Caco-2 (cell line): Measurements from ENCODE around the gene PCED1B. TPM values are rescaled to one million over a fixed set of nuclear protein-coding genes. Genes with fewer than 3 reads are reported as not detected.

ENCODE experiments used
- BruUV-seq: library from RNA; stranded (reverse); fragments of 400-500 nt; replicated peaks from 2 replicates; lab custom pipeline; 2021; lab: Mats Ljungman, UMichigan
- CTCF ChIA-PET: fragments of 300-600 bp; sonication (Branson Sonifier 250); formaldehyde crosslinking; loops from one replicate; lab custom pipeline; 2022; ENCODE audit warnings: antibody characterized with exemption; lab: Charles Lee
- POLR2A ChIA-PET: fragments of 300-600 bp; sonication (Branson Sonifier 250); formaldehyde crosslinking; loops from one replicate; lab custom pipeline; 2022; ENCODE audit warnings: antibody characterized with exemption; lab: Charles Lee
- DNase-seq, 2 experiments: peaks; one replicate each; pipeline versions ENCODE4 v3.0.0 to v3.0.0-alpha.2; 2020 to 2022
- H3K27me3 ChIP-seq: replicated peaks from 2 replicates; pipeline ENCODE4 v1.6.0; 2011; ENCODE audit warnings: low read length; ENCODE audit not compliant: control insufficient read depth, insufficient read depth
- H3K36me3 ChIP-seq: 2 replicates; pipeline ENCODE4 v1.5.1; 2011; ENCODE audit warnings: low read length; ENCODE audit not compliant: control insufficient read depth, insufficient read depth
- H3K4me1 ChIP-seq: fragments of 250-450 bp; sonication (Bioruptor Pico); 2 replicates; pipeline ENCODE4 v1.5.1; 2020; ENCODE audit warnings: mild to moderate bottlenecking
- H3K4me3 ChIP-seq: 2 replicates; pipeline ENCODE4 v1.5.1; 2011; ENCODE audit warnings: low read depth, mild to moderate bottlenecking, control low read depth, low read length
- H3K9me3 ChIP-seq: fragments of 250-450 bp; sonication (Bioruptor Pico); 2 replicates; pipeline ENCODE4 v1.5.1; 2020; ENCODE audit warnings: mild to moderate bottlenecking, moderate library complexity
- H3K27ac Mint-ChIP-seq: one replicate; pipeline ENCODE4 v1.8.0; 2022; ENCODE audit warnings: mixed read lengths; ENCODE audit not compliant: unreplicated experiment
- H3K27me3 Mint-ChIP-seq: one replicate; pipeline ENCODE4 v1.8.0; 2022; ENCODE audit warnings: mixed read lengths; ENCODE audit not compliant: insufficient read depth, unreplicated experiment
- H3K36me3 Mint-ChIP-seq: one replicate; pipeline ENCODE4 v1.8.0; 2022; ENCODE audit warnings: mild to moderate bottlenecking, mixed read lengths; ENCODE audit not compliant: insufficient read depth, unreplicated experiment
- H3K4me1 Mint-ChIP-seq: one replicate; pipeline ENCODE4 v1.8.0; 2022; ENCODE audit warnings: low read depth, mixed read lengths; ENCODE audit not compliant: unreplicated experiment
- H3K4me3 Mint-ChIP-seq: one replicate; pipeline ENCODE4 v1.8.0; 2022; ENCODE audit warnings: mild to moderate bottlenecking, moderate library complexity, mixed read lengths; ENCODE audit not compliant: unreplicated experiment
- H3K9me3 Mint-ChIP-seq: one replicate; pipeline ENCODE4 v1.8.0; 2022; ENCODE audit warnings: mixed read lengths; ENCODE audit not compliant: unreplicated experiment
- intact Hi-C: fragments of 100-400 bp; cut with micrococcal nuclease; formaldehyde crosslinking; loops from one replicate; pipeline ENCODE4 v1.10.0; 2022; ENCODE audit not compliant: unreplicated experiment
- total RNA-seq: library from RNA; stranded (reverse); gene quantifications from 2 replicates; pipeline ENCODE4 v1.2.3, GENCODE V29; 2022
- TF ChIP-seq, protein P1 (sequence below), 2 experiments: fragments of 200-600 bp in 1 of 2; IDR thresholded peaks; 1 replicate in 1 of 2; 2 replicates in 1 of 2; pipeline versions ENCODE4 v1.5.1 to v1.8.0; 2011 to 2022; ENCODE audit warnings: antibody characterized with exemption in 1 of 2, control low read depth in 1 of 2, inconsistent platforms in 1 of 2, low read depth in 1 of 2, low read length in 1 of 2, mild to moderate bottlenecking in 1 of 2, moderate library complexity in 1 of 2; ENCODE audit not compliant: insufficient read depth in 1 of 2, severe bottlenecking in 1 of 2, unreplicated experiment in 1 of 2

Gene PCED1B
- total RNA-seq, 1 experiment from 2014 or later, result 7.0 TPM

DNA sequence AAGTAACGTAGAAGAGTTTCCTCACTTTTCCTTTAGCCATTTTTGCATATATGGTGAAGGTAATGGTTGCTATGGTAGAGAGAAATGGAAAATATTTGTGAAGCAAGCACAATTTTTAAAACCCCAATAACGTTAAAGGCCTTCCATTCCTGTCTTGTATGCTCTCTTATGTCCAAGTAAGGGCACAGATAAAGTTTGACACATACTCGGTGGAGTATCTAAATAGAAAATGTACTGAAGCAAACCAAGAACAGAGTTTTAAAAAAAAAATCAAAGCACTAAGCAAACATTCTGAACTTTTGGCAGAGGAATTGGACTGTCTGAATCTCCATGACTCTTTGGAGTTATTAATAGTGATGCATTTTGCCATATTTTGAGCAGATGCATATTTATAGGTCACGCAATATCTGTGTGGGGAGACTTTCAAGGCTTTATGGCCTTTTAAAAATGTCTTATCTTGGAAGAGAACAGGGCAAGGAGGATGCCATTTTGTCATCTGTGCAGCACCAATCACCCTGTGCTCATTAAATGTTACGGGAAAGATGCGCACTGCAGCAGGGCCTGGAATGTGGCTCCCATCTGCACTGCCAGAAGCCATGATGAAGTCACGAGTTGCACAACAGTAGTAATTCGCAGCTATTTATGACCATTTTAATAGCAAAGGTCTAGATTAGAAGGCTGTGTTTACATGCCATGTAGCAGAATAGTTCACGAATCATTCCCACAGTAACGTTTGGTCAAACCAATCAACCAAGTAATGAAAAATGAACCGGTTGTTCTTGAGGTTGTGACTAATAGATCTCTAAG, 23.6 kb downstream of the PCED1B start:
- TF ChIP-seq, protein P1, sequence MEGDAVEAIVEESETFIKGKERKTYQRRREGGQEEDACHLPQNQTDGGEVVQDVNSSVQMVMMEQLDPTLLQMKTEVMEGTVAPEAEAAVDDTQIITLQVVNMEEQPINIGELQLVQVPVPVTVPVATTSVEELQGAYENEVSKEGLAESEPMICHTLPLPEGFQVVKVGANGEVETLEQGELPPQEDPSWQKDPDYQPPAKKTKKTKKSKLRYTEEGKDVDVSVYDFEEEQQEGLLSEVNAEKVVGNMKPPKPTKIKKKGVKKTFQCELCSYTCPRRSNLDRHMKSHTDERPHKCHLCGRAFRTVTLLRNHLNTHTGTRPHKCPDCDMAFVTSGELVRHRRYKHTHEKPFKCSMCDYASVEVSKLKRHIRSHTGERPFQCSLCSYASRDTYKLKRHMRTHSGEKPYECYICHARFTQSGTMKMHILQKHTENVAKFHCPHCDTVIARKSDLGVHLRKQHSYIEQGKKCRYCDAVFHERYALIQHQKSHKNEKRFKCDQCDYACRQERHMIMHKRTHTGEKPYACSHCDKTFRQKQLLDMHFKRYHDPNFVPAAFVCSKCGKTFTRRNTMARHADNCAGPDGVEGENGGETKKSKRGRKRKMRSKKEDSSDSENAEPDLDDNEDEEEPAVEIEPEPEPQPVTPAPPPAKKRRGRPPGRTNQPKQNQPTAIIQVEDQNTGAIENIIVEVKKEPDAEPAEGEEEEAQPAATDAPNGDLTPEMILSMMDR (IDR thresholded peaks at IDR 0.05; ENCODE audit: insufficient read depth in 1 of 2, low read depth in 1 of 2, low read length in 1 of 2, severe bottlenecking in 1 of 2, unreplicated experiment in 1 of 2), result no peak
- Mint-ChIP-seq H3K4me3 (no peak overlapping the region), H3K27me3 (no peaks in the 10 kb centered on the region), H3K36me3 (no peaks in the 10 kb centered on the region), H3K4me1 (no peaks in the 10 kb centered on the region), H3K27ac (no peak overlapping the region), H3K9me3 (no peaks in the 10 kb centered on the region)
- no TSS peak for BruUV-seq
- ChIA-PET CTCF (no interaction called here), POLR2A (no interaction called here)
- no peaks in the 10 kb centered on the region for H3K27me3 ChIP-seq
- no peaks in the 10 kb centered on the region for H3K36me3 ChIP-seq
- intact Hi-C loops, result no loop called here
- H3K4me3 ChIP-seq, result no peak overlapping the region
- H3K4me1 ChIP-seq, result no peaks in the 10 kb centered on the region
- H3K9me3 ChIP-seq, result no peaks in the 10 kb centered on the region
- no peak for DNase-seq

- Histone ChIP-seq H3K36me3 (no peaks in the 10 kb centered on the region), H3K9me3 (no peaks in the 10 kb centered on the region), H3K4me3 (no peak overlapping the region), H3K27me3 (no peaks in the 10 kb centered on the region), H3K4me1 (no peaks in the 10 kb centered on the region)
- Mint-ChIP-seq H3K9me3 (no peaks in the 10 kb centered on the region), H3K36me3 (no peaks in the 10 kb centered on the region), H3K27ac (no peak overlapping the region), H3K27me3 (no peaks in the 10 kb centered on the region), H3K4me3 (no peak overlapping the region), H3K4me1 (no peaks in the 10 kb centered on the region)
- intact Hi-C loops, result no loop called here
- no peak for DNase-seq
- TF ChIP-seq, protein P1 (IDR thresholded peaks at IDR 0.05; ENCODE audit: insufficient read depth in 1 of 2, low read depth in 1 of 2, low read length in 1 of 2, severe bottlenecking in 1 of 2, unreplicated experiment in 1 of 2), result no peak
- ChIA-PET POLR2A (no interaction called here), CTCF (no interaction called here)
- BruUV-seq, result no TSS peak
Observed at GRCh38 chr12:47105914-47106674, 26.7 kb downstream of the PCED1B start.

DNA sequence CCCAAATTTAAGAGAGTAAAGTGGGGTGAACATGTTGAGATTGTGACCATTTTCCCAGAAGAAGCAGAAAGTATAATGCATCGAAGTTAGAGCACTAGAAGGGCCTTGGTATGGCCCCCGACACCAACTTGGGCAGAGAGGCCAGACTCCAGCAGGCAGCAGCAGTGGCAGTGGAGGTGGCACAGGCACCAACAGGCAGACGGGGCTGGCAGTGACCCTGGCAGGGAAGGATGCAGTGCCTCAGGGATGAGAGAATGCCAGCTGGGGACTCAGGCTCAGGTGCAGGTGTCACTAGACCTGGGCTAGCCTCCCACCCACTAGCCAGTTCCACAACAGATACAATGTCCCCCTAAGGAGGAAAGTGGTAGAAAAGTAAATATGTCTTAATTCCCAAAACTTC, 28.0 kb downstream of the PCED1B start:
- TF ChIP-seq, protein P1 (IDR thresholded peaks at IDR 0.05; ENCODE audit: insufficient read depth in 1 of 2, low read depth in 1 of 2, low read length in 1 of 2, severe bottlenecking in 1 of 2, unreplicated experiment in 1 of 2), result no peak
- Histone ChIP-seq H3K9me3 (no peaks in the 10 kb centered on the region), H3K4me1 (no peaks in the 10 kb centered on the region), H3K36me3 (no peaks in the 10 kb centered on the region), H3K27me3 (no peaks in the 10 kb centered on the region), H3K4me3 (no peak overlapping the region)
- Mint-ChIP-seq H3K9me3 (no peaks in the 10 kb centered on the region), H3K36me3 (no peaks in the 10 kb centered on the region), H3K27ac (no peak overlapping the region), H3K27me3 (no peaks in the 10 kb centered on the region), H3K4me1 (no peaks in the 10 kb centered on the region), H3K4me3 (no peak overlapping the region)
- no peak for DNase-seq
- ChIA-PET POLR2A (no interaction called here), CTCF (no interaction called here)
- no TSS peak for BruUV-seq
- intact Hi-C loops, result no loop called here
